SU-DHL-6 (cell line): ENCODE measurements around the gene ARSB.

Source experiments
- H2AFZ ChIP-seq: fragments of 200-600 bp; sonication (generic); 2 replicates; pipeline ENCODE4 v1.6.1; 2014; ENCODE audit warnings: low read depth, mild to moderate bottlenecking, moderate library complexity, mixed read lengths, antibody characterized with exemption, low read length; ENCODE audit not compliant: severe bottlenecking
- H3F3A ChIP-seq: fragments of 200-600 bp; shearing (Covaris generic); 2 replicates; pipeline ENCODE4 v1.6.0; 2016; ENCODE audit warnings: antibody characterized with exemption, mild to moderate bottlenecking; ENCODE audit not compliant: insufficient read depth
- H3K27ac ChIP-seq: fragments of 200-600 bp; sonication (generic); 2 replicates; pipeline ENCODE4 v1.5.1; 2016; ENCODE audit warnings: low read depth, mild to moderate bottlenecking, low read length, moderate library complexity, mixed read lengths
- H3K27me3 ChIP-seq: fragments of 200-600 bp; sonication (generic), shearing (Covaris generic); 2 replicates; pipeline ENCODE4 v1.6.0; 2014; ENCODE audit warnings: mild to moderate bottlenecking, low read length
- H3K36me3 ChIP-seq: fragments of 200-600 bp; sonication (generic); 2 replicates; pipeline ENCODE4 v1.6.1; 2014; ENCODE audit warnings: mild to moderate bottlenecking, low read length, mixed read lengths
- H3K4me2 ChIP-seq: fragments of 300-600, 200-600 bp; shearing (Covaris generic), sonication (generic); 2 replicates; pipeline ENCODE4 v1.6.0; 2014; ENCODE audit warnings: low read length, low read depth, mild to moderate bottlenecking; ENCODE audit not compliant: poor library complexity, severe bottlenecking
- H3K4me3 ChIP-seq: fragments of 200-600 bp; sonication (generic); 2 replicates; pipeline ENCODE4 v1.5.1; 2014; ENCODE audit warnings: antibody characterized with exemption, low read length, mild to moderate bottlenecking, mixed read lengths; ENCODE audit not compliant: insufficient read depth, poor library complexity, severe bottlenecking
- H3K79me2 ChIP-seq: fragments of 200-600 bp; sonication (generic); 2 replicates; pipeline ENCODE4 v1.6.1; 2014; ENCODE audit warnings: mild to moderate bottlenecking, low read length, moderate library complexity; ENCODE audit not compliant: insufficient read depth
- H3K9ac ChIP-seq: fragments of 200-600 bp; sonication (generic); 2 replicates; pipeline ENCODE4 v1.7.0; 2014; ENCODE audit warnings: mild to moderate bottlenecking, low read length
- H3K9me2 ChIP-seq: fragments of 200-600 bp; sonication (generic); replicated peaks from 2 replicates; pipeline ENCODE4 v1.6.1; 2014; ENCODE audit warnings: low read length; ENCODE audit not compliant: insufficient read depth
- H3K9me3 ChIP-seq: fragments of 200-600 bp; sonication (generic); 2 replicates; pipeline ENCODE4 v1.6.1; 2014; ENCODE audit warnings: low read length, mixed read lengths; ENCODE audit not compliant: insufficient read depth
- H4K20me1 ChIP-seq: fragments of 200-600 bp; sonication (generic); 2 replicates; pipeline ENCODE4 v1.6.1; 2014; ENCODE audit warnings: low read depth, mild to moderate bottlenecking, antibody characterized with exemption, low read length, moderate library complexity, mixed read lengths
- CTCF ChIP-seq: fragments of 200-600 bp; sonication (generic); IDR thresholded peaks from one replicate; pipeline ENCODE4 v1.5.1; 2017; ENCODE audit warnings: antibody characterized with exemption, mild to moderate bottlenecking, low read length, moderate library complexity; ENCODE audit not compliant: insufficient read depth, poor library complexity, severe bottlenecking
- EZH2phosphoT487 ChIP-seq: fragments of 200-600 bp; sonication (generic), shearing (Covaris generic); conservative IDR thresholded peaks from 2 replicates; pipeline ENCODE4 v1.6.1; 2018; ENCODE audit warnings: mild to moderate bottlenecking, antibody characterized with exemption, low read length, moderate library complexity, mixed read lengths

The ARSB gene

GRCh38 chr5:78778538-78778937, 206.6 kb downstream of the ARSB start:
- H3K9ac ChIP-seq, result no peak overlapping the region

DNA sequence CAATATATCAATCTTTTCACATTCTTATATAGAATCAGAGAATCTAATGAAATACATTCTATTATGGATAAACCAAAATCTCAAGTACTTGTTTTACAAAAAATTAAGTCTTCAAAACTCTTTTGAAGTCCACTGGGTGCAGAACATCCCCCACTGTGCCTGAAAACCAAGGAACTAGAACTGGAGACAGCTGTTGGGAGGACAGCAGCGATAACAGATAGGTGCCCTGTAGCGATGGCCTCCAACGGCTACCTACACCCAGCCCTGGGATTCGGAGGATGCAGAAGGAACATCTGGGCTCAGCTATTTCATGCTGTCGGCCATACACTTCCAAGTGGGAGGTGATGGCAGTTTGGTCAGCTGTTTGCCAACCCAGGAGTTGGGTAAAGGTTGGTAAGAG, 207.2 kb downstream of the ARSB start:
- no peaks in the 10 kb centered on the region for H3K79me2 ChIP-seq
- no peak overlapping the region for H3K27ac ChIP-seq
- H3K4me2 ChIP-seq, result no peak overlapping the region
- no peaks in the 10 kb centered on the region for H3K9me3 ChIP-seq
- H3K27me3 ChIP-seq, result no peaks in the 10 kb centered on the region
- no peaks in the 10 kb centered on the region for H3K9me2 ChIP-seq
- H3K36me3 ChIP-seq, result no peaks in the 10 kb centered on the region
- H2AFZ ChIP-seq, result no peak overlapping the region
- TF ChIP-seq CTCF (no peak), EZH2phosphoT487 (no peak)
- H4K20me1 ChIP-seq, result no peaks in the 10 kb centered on the region
- H3K9ac ChIP-seq, result no peak overlapping the region
- H3F3A ChIP-seq, result no peaks in the 10 kb centered on the region
- no peak overlapping the region for H3K4me3 ChIP-seq

More at GRCh38 chr5:78778538-78778937, 206.6 kb downstream of the ARSB start:
- Histone ChIP-seq H3K79me2 (no peaks in the 10 kb centered on the region), H3K27ac (no peak overlapping the region), H2AFZ (no peak overlapping the region), H4K20me1 (no peaks in the 10 kb centered on the region), H3F3A (no peaks in the 10 kb centered on the region), H3K36me3 (no peaks in the 10 kb centered on the region), H3K4me3 (no peak overlapping the region), H3K9me2 (no peaks in the 10 kb centered on the region), H3K9me3 (no peaks in the 10 kb centered on the region), H3K4me2 (no peak overlapping the region), H3K27me3 (no peaks in the 10 kb centered on the region)
- TF ChIP-seq CTCF, result no peak
- TF ChIP-seq EZH2phosphoT487, result no peak

GRCh38 chr5:78776637-78777036, 208.5 kb downstream of the ARSB start:
- Histone ChIP-seq H4K20me1 (no peaks in the 10 kb centered on the region), H3K4me2 (no peak overlapping the region), H3K27me3 (no peaks in the 10 kb centered on the region), H2AFZ (no peak overlapping the region), H3F3A (no peaks in the 10 kb centered on the region), H3K9me2 (no peaks in the 10 kb centered on the region), H3K4me3 (no peak overlapping the region), H3K79me2 (no peaks in the 10 kb centered on the region), H3K9me3 (no peaks in the 10 kb centered on the region), H3K27ac (no peak overlapping the region), H3K36me3 (no peaks in the 10 kb centered on the region), H3K9ac (no peak overlapping the region)
- TF ChIP-seq CTCF (no peak), EZH2phosphoT487 (no peak)
